ENCODE data around the gene CIB2. TPM values are rescaled to one million over a fixed set of nuclear protein-coding genes. Genes with fewer than 3 reads are reported as not detected.
A peak's percentile ranks its signal among the peaks of the same experiment; 100 is the strongest.

CIB2 gene
- total and polyA plus RNA-seq, 10 donors = 1.0 to 5.0 (median 3.1) TPM

- Histone ChIP-seq H3K36me3 (no peaks in the 10 kb centered on the region), H3K9me3 (no peaks in the 10 kb centered on the region), H3K4me1 (peaks cover 0 to 19% (median 11%) of the 10 kb centered on the region in 6 donors), H3K4me3 (no peak overlapping the region), H3K27me3 (replicated peaks in 1 of 7) (no peaks in the 10 kb centered on the region), H3K27ac (no peak overlapping the region)
- 69 to 96% (median 84%) methylated on average over 2 to 3 of the region's 3 CpGs for WGBS, 5 donors
- TF ChIP-seq POLR2A (IDR thresholded peaks at IDR 0.05) (no peak), CTCF (IDR thresholded peaks at IDR 0.05 in 8 of 11, conservative IDR thresholded peaks at IDR 0.05 in 3 of 11) (no peak), POLR2AphosphoS5 (IDR thresholded peaks at IDR 0.05) (no peak)
- intact Hi-C loops (cut with DNase I; ENCODE audit: low total_unique reads) = loop anchor here (2.0 to 5.0 kb wide), 3 partner anchors 80 to 310 kb away; no protein-coding TSS in a partner anchor
- peak; percentile 28 for DNase-seq
These were observed 18.7 kb downstream of the CIB2 start for GRCh38 chr15:78112551-78112950.

GRCh38 chr15:78111788-78112187, 19.5 kb downstream of the CIB2 start:
- Histone ChIP-seq H3K36me3 (no peaks in the 10 kb centered on the region), H3K27me3 (replicated peaks in 1 of 7) (no peaks in the 10 kb centered on the region), H3K4me1 (peaks cover 0 to 19% (median 11%) of the 10 kb centered on the region in 6 donors), H3K4me3 (no peak overlapping the region), H3K27ac (no peak overlapping the region), H3K9me3 (no peaks in the 10 kb centered on the region)
- peak; percentile 61 for DNase-seq
- WGBS, 5 donors = 76 to 96% (median 90%) methylated on average over 3 of the region's 3 CpGs
- intact Hi-C loops (cut with DNase I; ENCODE audit: low total_unique reads) = loop anchor here (2.0 to 5.0 kb wide), 3 partner anchors 81 to 311 kb away; no protein-coding TSS in a partner anchor
- TF ChIP-seq CTCF (IDR thresholded peaks at IDR 0.05 in 8 of 11, conservative IDR thresholded peaks at IDR 0.05 in 3 of 11) (no peak), POLR2A (IDR thresholded peaks at IDR 0.05) (no peak), POLR2AphosphoS5 (IDR thresholded peaks at IDR 0.05) (no peak)

GRCh38 chr15:78110916-78111475, 20.2 kb downstream of the CIB2 start:
- no peak overlapping the region for H3K4me3 ChIP-seq
- no peak overlapping the region for H3K27ac ChIP-seq
- H3K36me3 ChIP-seq = no peaks in the 10 kb centered on the region
- no peaks in the 10 kb centered on the region for H3K27me3 ChIP-seq (replicated peaks in 1 of 7)
- TF ChIP-seq POLR2AphosphoS5 (IDR thresholded peaks at IDR 0.05) = no peak
- no peak for TF ChIP-seq POLR2A (IDR thresholded peaks at IDR 0.05)
- TF ChIP-seq CTCF (IDR thresholded peaks at IDR 0.05 in 8 of 11, conservative IDR thresholded peaks at IDR 0.05 in 3 of 11) = no peak
- peaks cover 0 to 25% (median 13%) of the 10 kb centered on the region in 6 donors for H3K4me1 ChIP-seq
- no peaks in the 10 kb centered on the region for H3K9me3 ChIP-seq
- 75 to 92% (median 91%) methylated on average over 7 to 10 of the region's 10 CpGs for WGBS, 5 donors
- intact Hi-C loops (cut with DNase I; ENCODE audit: low total_unique reads) = loop anchor here (5.0 kb wide), 2 partner anchors 81 to 311 kb away; no protein-coding TSS in a partner anchor
- peak; percentile 59 for DNase-seq

- 91 to 98% (median 96%) methylated on average over 4 to 6 of the region's 6 CpGs for WGBS, 5 donors
- Histone ChIP-seq H3K9me3 (no peaks in the 10 kb centered on the region), H3K4me1 (peaks cover under 1 to 34% (median 21%) of the 10 kb centered on the region in 6 donors), H3K4me3 (no peak overlapping the region), H3K36me3 (no peaks in the 10 kb centered on the region), H3K27me3 (replicated peaks in 1 of 7) (no peaks in the 10 kb centered on the region), H3K27ac (no peak overlapping the region)
- no peak for TF ChIP-seq POLR2AphosphoS5 (IDR thresholded peaks at IDR 0.05)
- no peak for TF ChIP-seq CTCF (IDR thresholded peaks at IDR 0.05 in 8 of 11, conservative IDR thresholded peaks at IDR 0.05 in 3 of 11)
- TF ChIP-seq POLR2A (IDR thresholded peaks at IDR 0.05) = no peak
- intact Hi-C loops (cut with DNase I; ENCODE audit: low total_unique reads) = loop anchor here (5.0 kb wide), 2 partner anchors 82 to 312 kb away; no protein-coding TSS in a partner anchor
- DNase-seq = peak; percentile 64
These were observed 21.1 kb downstream of the CIB2 start for GRCh38 chr15:78110096-78110495.
